SK-MEL-5 (cell line): ENCODE results near the gene SNX25. TPM values are rescaled to one million over a fixed set of nuclear protein-coding genes. Genes with fewer than 3 reads are reported as not detected.
"Not testable (repeated sequence)": the region's sequence is repeated elsewhere in the genome, so short reads cannot be mapped to it uniquely, and the experiment has no call there.

Experiments used
- DNase-seq: peaks from one replicate; pipeline ENCODE4 v3.0.0-alpha.2; 2016; ENCODE audit warnings: low read depth, low spot score
- in situ Hi-C: cut with HindIII; loops from 2 replicates; pipeline ENCODE4 v1.10.0; 2016; ENCODE audit warnings: low sequenced_read_pairs, high pct_unique_total_duplicates, low pct_unique_long_range_greater_than_20kb
- total RNA-seq: library from RNA; depleted of rRNA; stranded (reverse); fragments of >200 nt; shearing (Covaris generic); gene quantifications from 2 replicates; pipeline ENCODE4 v1.2.3, GENCODE V29; 2014

Gene SNX25
- total RNA-seq, 1 experiment from 2014 or later, result 57.8 TPM

- DNase-seq, result no peak
Measured at GRCh38 chr4:185343726-185344581, 134.6 kb downstream of the SNX25 start.

GRCh38 chr4:185344743-185345538, 135.5 kb downstream of the SNX25 start:
- in situ Hi-C loops, result no loop called here

More at GRCh38 chr4:185343726-185344581, 134.6 kb downstream of the SNX25 start:
- in situ Hi-C loops, result no loop called here

GRCh38 chr4:185346975-185347601, 137.7 kb downstream of the SNX25 start:
- no peak for DNase-seq
- in situ Hi-C loops, result no loop called here

More at GRCh38 chr4:185344743-185345538, 135.5 kb downstream of the SNX25 start:
- no peak for DNase-seq

GRCh38 chr4:185351691-185352090, 142.3 kb downstream of the SNX25 start:
- in situ Hi-C loops, result no loop called here
- DNase-seq, result no peak

- no peak for DNase-seq
- in situ Hi-C loops, result no loop called here
Measured at GRCh38 chr4:185352202-185352601, 142.8 kb downstream of the SNX25 start.

GRCh38 chr4:185352741-185353140, 143.3 kb downstream of the SNX25 start:
- no peak for DNase-seq
- in situ Hi-C loops, result no loop called here

- DNase-seq, result no peak
- in situ Hi-C loops, result no loop called here
Measured at GRCh38 chr4:185357211-185357610, 147.8 kb downstream of the SNX25 start.

GRCh38 chr4:185357733-185358440, 148.5 kb downstream of the SNX25 start:
- in situ Hi-C loops, result no loop called here
- DNase-seq, result no peak

- in situ Hi-C loops, result no loop called here
Measured at GRCh38 chr4:185358514-185358913, 149.1 kb downstream of the SNX25 start.

GRCh38 chr4:185358959-185359358, 149.6 kb downstream of the SNX25 start:
- in situ Hi-C loops, result no loop called here
- no peak for DNase-seq

More at GRCh38 chr4:185358514-185358913, 149.1 kb downstream of the SNX25 start:
- no peak for DNase-seq

- no peak for DNase-seq
- in situ Hi-C loops, result no loop called here
Measured at GRCh38 chr4:185359767-185360446, 150.5 kb downstream of the SNX25 start.

GRCh38 chr4:185361872-185362271, 152.5 kb downstream of the SNX25 start:
- no peak for DNase-seq
- in situ Hi-C loops, result no loop called here

- in situ Hi-C loops, DNase-seq: not testable (repeated sequence)
Measured at GRCh38 chr4:185362570-185362969, 153.2 kb downstream of the SNX25 start.

- DNase-seq, result no peak
- in situ Hi-C loops, result no loop called here
Measured at GRCh38 chr4:185363251-185363650, 153.9 kb downstream of the SNX25 start.

GRCh38 chr4:185364886-185365285, 155.5 kb downstream of the SNX25 start:
- no peak for DNase-seq
- in situ Hi-C loops, result no loop called here

- DNase-seq, result no peak
- in situ Hi-C loops, result no loop called here
Measured at GRCh38 chr4:185369731-185370130, 160.3 kb downstream of the SNX25 start.
